ENCODE measurements around the gene SMC4.

GRCh38 chr3:160392798-160393197 is 6.7 kb upstream of the SMC4 start:
- TF ChIP-seq CTCF (IDR thresholded peaks at IDR 0.05; ENCODE audit: borderline replicate concordance, extremely low read depth, low read length, poor library complexity, severe bottlenecking) (no peak), EZH2 (IDR thresholded peaks at IDR 0.05; ENCODE audit: borderline replicate concordance, low read depth, low read length, severe bottlenecking) (no peak)

Data from DND-41 (cell line).